Cerebellar cortex (tissue), 1 donor: ENCODE data around the gene POTEH.
"Not testable (repeated sequence)": the region's sequence is repeated elsewhere in the genome, so short reads cannot be mapped to it uniquely, and the experiment has no call there.

ENCODE experiments used
- DNase-seq: peaks from one replicate; pipeline ENCODE4 v3.0.0-alpha.2; 2015; ENCODE audit warnings: low spot score

POTEH gene

DNA sequence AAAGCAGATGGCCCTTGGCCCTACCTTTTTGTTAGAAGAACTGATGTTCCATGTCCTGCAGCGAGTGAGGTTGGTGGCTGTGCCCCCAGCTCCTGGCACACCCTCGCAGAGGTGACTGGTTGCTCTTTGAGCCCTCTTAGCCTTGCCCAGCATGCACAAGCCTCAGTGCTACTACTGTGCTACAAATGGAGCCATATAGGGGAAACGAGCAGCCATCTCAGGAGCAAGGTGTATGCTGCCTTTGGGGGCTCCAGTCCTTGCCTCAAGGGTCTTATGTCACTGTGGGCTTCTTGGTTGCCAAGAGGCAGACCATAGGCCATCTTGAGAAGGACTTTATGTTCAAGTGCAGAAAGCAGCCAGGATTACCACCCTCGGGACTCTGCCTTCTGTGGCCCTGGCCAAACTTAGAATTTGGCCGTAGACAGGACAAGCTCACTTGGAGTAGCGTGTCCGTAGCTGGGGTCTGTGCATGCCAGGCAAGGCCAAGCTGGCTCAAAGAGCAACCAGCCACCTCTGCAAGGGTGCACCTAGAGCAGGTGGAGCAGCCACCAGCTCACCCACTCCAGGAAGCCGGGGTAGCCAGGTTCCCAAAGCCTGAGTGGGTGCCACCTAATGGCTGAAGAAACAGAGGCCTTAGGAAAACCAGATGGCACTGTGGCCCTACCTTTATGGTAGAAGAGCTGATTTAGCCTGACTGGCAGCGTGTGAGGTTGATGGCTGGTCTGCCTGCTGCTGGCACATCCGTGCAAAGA, 48.5 kb downstream of the POTEH start:
- not testable (repeated sequence) for DNase-seq

DNA sequence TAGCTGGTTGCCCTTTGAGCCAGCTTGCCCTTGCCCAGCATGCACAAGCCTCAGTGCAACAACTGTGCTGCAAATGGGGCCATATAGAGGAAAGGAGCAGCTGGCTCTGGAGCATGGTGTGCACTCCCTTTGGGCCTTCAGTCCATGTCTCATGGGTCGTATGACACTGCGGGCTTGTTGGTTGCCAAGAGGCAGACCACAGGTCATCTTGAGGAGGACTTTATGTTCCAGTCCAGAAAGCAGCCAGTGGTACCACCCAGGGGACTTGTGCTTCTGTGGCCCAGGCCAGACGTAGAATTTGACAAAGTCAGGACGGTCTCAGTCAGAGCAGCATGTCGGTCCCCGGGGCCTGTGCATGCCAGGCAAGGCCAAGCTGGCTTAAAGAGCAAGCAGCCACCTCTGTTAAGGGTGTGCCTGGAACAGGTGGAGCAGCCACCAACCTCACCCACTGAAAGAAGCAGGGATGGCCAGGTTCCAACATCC, 49.1 kb downstream of the POTEH start:
- DNase-seq, result not testable (repeated sequence)

DNA sequence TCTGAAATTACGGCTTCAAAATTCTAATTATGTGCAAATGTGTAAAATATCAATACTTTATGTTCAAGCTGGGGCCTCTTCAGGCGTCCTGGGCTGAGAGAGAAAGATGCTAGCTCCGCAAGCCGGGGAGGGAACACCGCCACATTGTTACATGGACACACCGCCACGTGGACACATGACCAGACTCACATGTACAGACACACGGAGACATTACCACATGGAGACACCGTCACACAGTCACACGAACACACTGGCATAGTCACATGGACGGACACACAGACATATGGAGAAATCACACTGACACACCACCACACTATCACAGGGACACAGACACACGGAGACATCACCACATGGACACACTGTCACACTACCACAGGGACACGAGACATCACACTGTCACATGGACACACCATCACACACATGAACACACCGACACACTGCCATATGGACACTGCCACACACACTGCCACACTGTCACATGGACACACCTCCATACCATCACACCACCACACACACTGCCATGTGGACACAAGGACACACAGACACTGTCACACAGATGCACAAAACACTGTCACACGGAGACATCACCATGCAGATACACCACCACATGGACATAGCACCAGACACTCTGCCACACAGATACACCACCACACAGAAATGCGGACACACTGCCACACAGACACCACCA, 58.0 kb downstream of the POTEH start:
- not testable (repeated sequence) for DNase-seq

DNA sequence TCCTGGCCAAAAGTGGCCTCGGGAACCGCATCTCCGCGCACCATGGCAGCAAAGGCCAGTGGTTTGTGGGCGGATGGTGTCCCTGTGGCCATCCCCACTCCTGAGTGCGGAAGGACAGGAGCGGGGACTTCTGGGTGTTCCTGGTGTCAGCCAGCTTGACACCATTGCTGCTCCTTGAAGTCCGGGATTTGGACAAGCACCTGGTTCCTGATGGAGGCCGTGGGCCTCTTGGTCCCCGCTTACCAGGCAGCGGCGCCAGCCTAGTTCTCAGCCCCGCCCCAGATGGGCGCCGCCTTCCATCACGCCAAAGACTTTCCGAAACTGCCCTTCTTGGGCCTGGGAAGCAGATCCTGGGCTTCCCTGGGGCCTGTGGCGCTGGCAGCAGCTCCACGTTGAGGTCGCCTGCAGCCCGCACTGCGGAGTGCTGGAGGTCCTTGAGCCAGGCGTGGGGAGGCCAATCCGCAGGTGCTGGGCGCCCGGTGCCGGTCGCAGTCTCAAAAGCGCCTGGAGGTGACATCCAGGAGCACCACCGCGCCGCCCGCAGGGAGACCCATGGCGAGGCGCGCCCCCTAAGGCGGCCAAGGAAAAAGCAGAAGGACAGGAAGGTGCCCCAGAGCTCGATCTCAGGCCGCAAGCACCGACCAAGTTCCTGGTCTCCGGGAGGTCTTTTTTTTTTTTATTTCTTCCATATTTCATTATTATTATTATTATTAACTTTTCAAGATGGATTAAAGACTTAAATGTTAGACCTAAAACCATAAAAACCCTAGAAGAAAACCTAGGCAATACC, 59.5 kb downstream of the POTEH start:
- DNase-seq, result not testable (repeated sequence)

DNA sequence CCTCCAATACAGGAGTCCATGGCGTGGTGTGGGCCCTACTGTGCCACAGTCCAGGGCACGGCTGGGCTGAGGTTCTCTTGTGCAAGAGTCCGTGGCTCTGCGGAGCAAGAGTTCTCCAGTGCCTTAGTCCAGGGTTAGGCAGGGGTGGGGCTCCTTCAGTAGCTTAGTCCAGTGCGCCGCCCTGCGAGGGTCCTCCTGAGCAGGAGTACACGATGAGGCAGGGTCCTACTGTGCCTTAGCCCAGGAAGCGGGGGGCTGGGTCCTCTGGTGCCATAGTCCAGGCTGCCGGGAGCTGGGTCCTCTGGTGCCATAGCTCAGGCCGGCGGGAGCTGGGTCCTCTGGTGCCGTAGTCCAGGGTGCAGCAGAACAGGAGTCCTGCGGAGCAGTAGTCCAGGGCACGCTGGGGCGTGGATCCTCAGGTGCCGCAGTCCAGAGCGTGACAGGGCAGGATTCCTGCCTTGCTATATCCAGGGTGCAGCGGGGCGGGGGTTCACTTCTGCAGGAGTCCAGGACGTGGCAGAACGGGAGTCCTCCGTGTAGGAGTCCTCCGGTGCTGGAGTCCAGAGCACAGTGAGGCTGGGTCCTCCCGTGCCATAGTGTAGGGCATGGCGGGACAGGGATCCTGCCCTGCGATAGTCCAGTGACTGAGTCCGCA, 69.7 kb downstream of the POTEH start:
- DNase-seq, result not testable (repeated sequence)

DNA sequence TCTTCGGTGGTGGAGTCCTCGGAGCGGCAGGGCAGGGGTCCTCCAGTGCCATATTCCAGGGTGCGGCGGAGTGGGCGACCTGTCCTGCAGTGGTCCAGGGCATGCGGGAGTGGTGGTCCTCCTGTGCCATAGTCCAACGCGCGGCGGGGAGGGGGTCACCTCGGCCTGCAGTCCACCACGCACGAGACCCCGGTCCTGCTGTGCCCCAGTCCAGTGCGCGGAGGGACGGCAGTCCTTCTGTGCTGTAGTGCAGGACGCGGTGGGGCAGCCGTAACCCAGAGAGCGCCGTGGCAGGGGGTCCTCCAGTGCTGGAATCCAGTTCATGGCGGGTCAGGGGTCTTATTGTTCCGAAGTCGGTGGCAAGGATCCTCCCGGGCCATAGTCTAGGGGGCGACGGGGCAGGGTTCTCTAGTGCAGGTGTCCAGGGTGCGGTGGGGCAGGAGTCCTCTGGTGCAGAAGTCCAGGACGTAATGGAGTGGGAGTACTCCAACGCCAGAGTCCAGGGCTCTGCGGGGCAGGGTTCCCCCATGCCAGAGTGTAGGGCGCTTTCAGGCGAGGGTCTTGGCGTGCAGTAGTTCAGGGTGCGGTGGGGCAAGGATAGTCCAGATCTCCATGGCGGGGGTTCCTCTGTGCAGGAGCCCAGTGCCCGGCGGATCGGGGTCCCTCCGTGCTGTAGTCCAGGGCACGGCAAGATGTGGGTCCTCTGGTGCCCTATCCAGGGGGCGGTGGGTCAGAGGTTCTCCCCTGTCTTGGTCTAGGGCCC, 70.7 kb downstream of the POTEH start:
- not testable (repeated sequence) for DNase-seq

DNA sequence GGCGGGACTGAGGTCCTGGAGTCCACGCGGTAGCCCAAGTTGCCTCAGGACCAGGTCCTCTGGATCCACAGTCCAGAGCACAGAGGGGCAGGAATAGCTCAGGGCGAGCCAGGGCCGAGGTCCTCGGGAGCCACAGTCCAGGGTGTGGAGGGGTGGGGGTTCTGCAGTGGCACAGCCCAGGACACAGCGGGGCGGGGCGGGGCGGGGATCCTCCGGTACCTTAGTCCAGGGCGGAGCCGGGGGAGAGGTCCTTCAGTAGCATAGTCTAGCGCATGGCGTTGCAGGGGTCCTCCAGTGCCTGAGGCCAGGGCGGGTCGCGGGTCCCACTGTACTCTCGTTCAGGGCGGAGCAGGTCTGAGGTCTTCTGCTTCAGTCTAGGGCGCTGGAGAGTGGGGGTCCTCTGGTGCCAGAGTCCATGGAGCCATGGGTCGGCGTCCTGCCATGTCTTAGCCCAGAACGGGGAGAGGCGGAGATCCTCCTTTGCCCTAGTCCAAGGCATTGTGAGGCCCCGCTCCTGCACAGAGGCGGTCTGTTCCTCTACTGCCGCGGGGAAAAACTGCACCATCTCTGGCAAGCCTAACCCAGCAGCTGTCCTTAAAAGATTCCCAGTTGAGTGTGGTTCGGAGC, 71.4 kb downstream of the POTEH start:
- not testable (repeated sequence) for DNase-seq

DNA sequence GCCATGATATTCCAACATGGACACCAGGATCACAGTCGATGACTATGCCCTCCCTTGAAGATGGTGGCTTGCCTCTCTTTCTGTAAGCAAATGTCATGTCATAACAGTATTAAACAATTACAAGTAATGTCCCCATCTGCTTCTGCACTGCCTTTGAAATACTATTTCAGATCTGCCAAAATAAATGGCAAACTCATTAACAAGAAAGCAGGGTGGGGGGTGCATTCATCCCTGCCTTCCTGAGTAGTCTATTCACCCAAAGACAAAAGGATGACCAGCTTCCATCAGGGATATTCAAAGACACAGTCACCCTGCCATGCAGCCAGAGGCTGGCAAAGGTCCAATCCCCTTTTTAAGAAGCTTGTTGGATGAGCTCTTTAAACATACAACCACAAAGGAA, 73.7 kb downstream of the POTEH start:
- DNase-seq, result not testable (repeated sequence)
